Lung (tissue), 12 donors: ENCODE results near the gene DPYSL4. TPM values are rescaled to one million over a fixed set of nuclear protein-coding genes. Genes with fewer than 3 reads are reported as not detected.
A peak's percentile ranks its signal among the peaks of the same experiment; 100 is the strongest.

Experiments used
- ATAC-seq: fragments of 200-7000 bp; cut with Tn5 transposase; one replicate; pipeline ENCODE4 v1.9.1; 2020; ENCODE audit warnings: moderate number of reproducible peaks; ENCODE audit not compliant: insufficient read depth, low FRiP score
- DNase-seq, 3 donors: peaks; one replicate each; pipeline ENCODE4 v3.0.0-alpha.2; 2013 to 2017
- H3K27ac ChIP-seq, 2 donors: one replicate each; pipeline ENCODE4 v1.5.1; 2013; ENCODE audit warnings: mild to moderate bottlenecking in 2 of 2, moderate library complexity in 2 of 2, control low read depth in 1 of 2, inconsistent platforms in 1 of 2, low read depth in 1 of 2, low read length in 1 of 2
- H3K27me3 ChIP-seq, 3 donors: one replicate each; pipeline ENCODE4 v1.5.1; 2013; ENCODE audit warnings: low read length in 2 of 3; ENCODE audit not compliant: control insufficient read depth in 3 of 3, insufficient read depth in 3 of 3
- H3K36me3 ChIP-seq, 4 donors: one replicate each; pipeline ENCODE4 v1.5.1; 2013; ENCODE audit warnings: low read length in 4 of 4, mild to moderate bottlenecking in 1 of 4, moderate library complexity in 1 of 4; ENCODE audit not compliant: control insufficient read depth in 4 of 4, insufficient read depth in 4 of 4
- H3K4me1 ChIP-seq, 5 donors: one replicate each; pipeline ENCODE4 v1.5.1; 2013; ENCODE audit warnings: low read length in 5 of 5, mild to moderate bottlenecking in 2 of 5, moderate library complexity in 1 of 5; ENCODE audit not compliant: control insufficient read depth in 5 of 5, insufficient read depth in 5 of 5
- H3K4me3 ChIP-seq: one replicate; pipeline ENCODE4 v1.5.1; 2013; ENCODE audit warnings: mild to moderate bottlenecking, control low read depth, moderate library complexity
- H3K9ac ChIP-seq, 2 donors: one replicate each; pipeline ENCODE4 v1.5.1; 2013; ENCODE audit warnings: low read length in 2 of 2, control low read depth in 1 of 2; ENCODE audit not compliant: insufficient read depth in 1 of 2
- H3K9me3 ChIP-seq, 4 donors: one replicate each; pipeline ENCODE4 v1.5.1; 2013; ENCODE audit warnings: low read length in 3 of 4, mild to moderate bottlenecking in 1 of 4, moderate library complexity in 1 of 4; ENCODE audit not compliant: control insufficient read depth in 4 of 4, insufficient read depth in 3 of 4
- CTCF ChIP-seq: IDR thresholded peaks from 2 replicates; pipeline ENCODE4 v1.5.1; 2012; ENCODE audit warnings: mild to moderate bottlenecking; ENCODE audit errors: control extremely low read depth, extremely low read depth
- WGBS, 2 donors: extraction: QIAGEN DNeasy Blood & Tissue Kit; methylation state at CpG; one replicate each; pipeline ENCODE4 v1.1.7; 2013; 5-methylcytosine and 5-hydroxymethylcytosine counted together
- polyA plus RNA-seq, 2 donors: library from polyadenylated mRNA; stranded (reverse); fragments of 200-250 nt; gene quantifications; one replicate each; pipeline ENCODE4 v1.2.1, GENCODE V29; 2013
- total RNA-seq, 2 donors: library from RNA; depleted of rRNA in 1 of 2; stranded (reverse); fragments of >200 nt in 1 of 2; gene quantifications; one replicate each; pipeline ENCODE4 v1.2.1, GENCODE V29; 2014 to 2021
- donor health status: control.
- donor health status: control.
- donor health status: Bipolar disorder and iron deficiency.
- donor health status: healthy.
- donor health status: DM: yes; HTN: yes; CAD: no.

Gene DPYSL4
- total and polyA plus RNA-seq, 4 donors: 0.33 to 1.5 (median 1.3) TPM

- H3K27me3 ChIP-seq: no peaks in the 10 kb centered on the region
- H3K4me1 ChIP-seq: peaks cover 0 to 10% (median 0%) of the 10 kb centered on the region in 5 donors
- H3K36me3 ChIP-seq: no peaks in the 10 kb centered on the region
- no peak for TF ChIP-seq CTCF
- H3K9me3 ChIP-seq: no peaks in the 10 kb centered on the region
- H3K4me3 ChIP-seq: no peak overlapping the region
- DNase-seq (no peak), ATAC-seq (no peak)
- WGBS, 2 donors: 96 to 97% methylated on average over 14 of the region's 14 CpGs
- H3K9ac ChIP-seq: no peak overlapping the region
- no peak overlapping the region for H3K27ac ChIP-seq
Observed at GRCh38 chr10:132228616-132229015, 41.9 kb downstream of the DPYSL4 start.

- H3K4me1 ChIP-seq: peaks cover 0 to 10% (median 0%) of the 10 kb centered on the region in 5 donors
- H3K9me3 ChIP-seq: no peaks in the 10 kb centered on the region
- no peak for TF ChIP-seq CTCF
- no peaks in the 10 kb centered on the region for H3K36me3 ChIP-seq
- ATAC-seq (no peak), DNase-seq (no peak)
- no peak overlapping the region for H3K27ac ChIP-seq
- H3K4me3 ChIP-seq: no peak overlapping the region
- H3K27me3 ChIP-seq: no peaks in the 10 kb centered on the region
- 83 to 84% methylated on average over 6 of the region's 6 CpGs for WGBS, 2 donors
- no peak overlapping the region for H3K9ac ChIP-seq
Observed at GRCh38 chr10:132229096-132229495, 42.3 kb downstream of the DPYSL4 start.

- TF ChIP-seq CTCF: no peak
- H3K27ac ChIP-seq: peak overlapping the region in 1 of 2 donors; percentile 29
- no peak overlapping the region for H3K9ac ChIP-seq
- peaks cover 0 to 10% (median 0%) of the 10 kb centered on the region in 5 donors for H3K4me1 ChIP-seq
- no peaks in the 10 kb centered on the region for H3K36me3 ChIP-seq
- peak; percentile 45 for ATAC-seq
- DNase-seq: peak in 2 of 3 donors; percentile 31 to 42
- no peak overlapping the region for H3K4me3 ChIP-seq
- no peaks in the 10 kb centered on the region for H3K27me3 ChIP-seq
- H3K9me3 ChIP-seq: no peaks in the 10 kb centered on the region
- 41 to 54% methylated on average over 36 of the region's 36 CpGs for WGBS, 2 donors
Observed at GRCh38 chr10:132229834-132230556, 43.2 kb downstream of the DPYSL4 start.
